WTC11 (cell line): ENCODE data around the gene RPS16. TPM values are rescaled to one million over a fixed set of nuclear protein-coding genes. Genes with fewer than 3 reads are reported as not detected.

Source experiments
- ATAC-seq: fragments of 200-7000 bp; cut with Tn5 transposase; 2 replicates; pipeline ENCODE4 v1.10.0; 2021; ENCODE audit warnings: mild to moderate bottlenecking, moderate library complexity
- CTCF ChIA-PET: fragments of 300-600 bp; sonication (Branson Sonifier 250); formaldehyde crosslinking; loops from one replicate; lab custom pipeline; 2021; ENCODE audit warnings: antibody characterized with exemption; lab: Charles Lee
- POLR2A ChIA-PET: fragments of 350-600 bp; sonication (Branson Sonifier 250); formaldehyde crosslinking; loops from one replicate; lab custom pipeline; 2021; ENCODE audit warnings: antibody characterized with exemption; lab: Charles Lee
- DNase-seq: peaks from one replicate; pipeline ENCODE4 v3.0.0; 2021; ENCODE audit warnings: low spot score
- H3K27ac Mint-ChIP-seq: 2 replicates; pipeline ENCODE4 v1.8.0; 2021; ENCODE audit warnings: mixed read lengths
- H3K27me3 Mint-ChIP-seq: 2 replicates; pipeline ENCODE4 v1.8.0; 2021; ENCODE audit warnings: low read depth, mild to moderate bottlenecking, moderate library complexity, mixed read lengths
- H3K36me3 Mint-ChIP-seq: 2 replicates; pipeline ENCODE4 v1.8.0; 2021; ENCODE audit warnings: mixed read lengths
- H3K4me1 Mint-ChIP-seq: 2 replicates; pipeline ENCODE4 v1.8.0; 2022; ENCODE audit warnings: mixed read lengths
- H3K4me3 Mint-ChIP-seq: 2 replicates; pipeline ENCODE4 v1.8.0; 2021; ENCODE audit warnings: mild to moderate bottlenecking, moderate library complexity, mixed read lengths
- H3K9me3 Mint-ChIP-seq: 2 replicates; pipeline ENCODE4 v1.8.0; 2021; ENCODE audit warnings: mixed read lengths
- FOXJ3 ChIP-seq: sonication (generic); formaldehyde crosslinking; IDR thresholded peaks from 2 replicates; pipeline ENCODE4 v1.9.0; 2021; ENCODE audit warnings: missing genetic modification reagents, mild to moderate bottlenecking, borderline replicate concordance
- GRHL2 ChIP-seq: fragments of 250-450 bp; sonication (Bioruptor Pico); IDR thresholded peaks from 2 replicates; pipeline ENCODE4 v1.8.0; 2022; ENCODE audit warnings: mild to moderate bottlenecking, moderate library complexity; ENCODE audit not compliant: insufficient replicate concordance, severe bottlenecking
- MYBL2 ChIP-seq: sonication (generic); formaldehyde crosslinking; IDR thresholded peaks from 2 replicates; pipeline ENCODE4 v1.8.1; 2023; ENCODE audit warnings: mild to moderate bottlenecking, moderate library complexity, missing genetic modification reagents
- SP1 ChIP-seq: sonication (generic); formaldehyde crosslinking; conservative IDR thresholded peaks from 2 replicates; pipeline ENCODE4 v1.8.1; 2022; ENCODE audit warnings: missing genetic modification reagents
- ZNF219 ChIP-seq: sonication (generic); formaldehyde crosslinking; IDR thresholded peaks from 2 replicates; pipeline ENCODE4 v1.8.0; 2023; ENCODE audit warnings: missing genetic modification reagents, mild to moderate bottlenecking, borderline replicate concordance
- ZNF423 ChIP-seq: fragments of 250-450 bp; sonication (Bioruptor Pico); IDR thresholded peaks from 2 replicates; pipeline ENCODE4 v2.1.2; 2022; ENCODE audit warnings: mild to moderate bottlenecking, moderate library complexity
- total RNA-seq: library from RNA; stranded (reverse); gene quantifications from 3 replicates; pipeline ENCODE4 v1.2.3, GENCODE V29; 2021
- TF ChIP-seq, protein P1 (sequence below): fragments of 250-450 bp; sonication (Bioruptor Pico); IDR thresholded peaks from 2 replicates; pipeline ENCODE4 v1.9.0; 2021; ENCODE audit warnings: mild to moderate bottlenecking, borderline replicate concordance
- TF ChIP-seq, protein P2 (sequence below): fragments of 250-450 bp; sonication (Bioruptor Pico); IDR thresholded peaks from 2 replicates; pipeline ENCODE4 v2.1.2; 2022; ENCODE audit warnings: mild to moderate bottlenecking, moderate library complexity
- TF ChIP-seq, protein P3 (sequence below): sonication (generic); formaldehyde crosslinking; IDR thresholded peaks from 2 replicates; pipeline ENCODE4 v1.8.0; 2023; ENCODE audit warnings: mild to moderate bottlenecking, missing genetic modification reagents
- TF ChIP-seq, protein P4 (sequence below): sonication (generic); formaldehyde crosslinking; IDR thresholded peaks from 2 replicates; pipeline ENCODE4 v1.8.1; 2023; ENCODE audit warnings: mild to moderate bottlenecking, missing genetic modification reagents
- TF ChIP-seq, protein P5 (sequence below): sonication (generic); formaldehyde crosslinking; IDR thresholded peaks from 2 replicates; pipeline ENCODE4 v1.8.0; 2022; ENCODE audit warnings: mild to moderate bottlenecking, missing genetic modification reagents
- TF ChIP-seq, protein P6 (sequence below): sonication (generic); formaldehyde crosslinking; IDR thresholded peaks from 2 replicates; pipeline ENCODE4 v1.8.1; 2023; ENCODE audit warnings: mild to moderate bottlenecking, moderate library complexity, missing genetic modification reagents
- TF ChIP-seq, protein P7 (sequence below): sonication (generic); formaldehyde crosslinking; IDR thresholded peaks from 2 replicates; pipeline ENCODE4 v1.8.1; 2023; ENCODE audit warnings: mild to moderate bottlenecking, missing genetic modification reagents, moderate library complexity
- TF ChIP-seq, protein P8 (sequence below): sonication (generic); formaldehyde crosslinking; conservative IDR thresholded peaks from 2 replicates; pipeline ENCODE4 v1.8.1; 2022; ENCODE audit warnings: mild to moderate bottlenecking, missing genetic modification reagents
- TF ChIP-seq, protein P9 (sequence below): sonication (generic); formaldehyde crosslinking; IDR thresholded peaks from 2 replicates; pipeline ENCODE4 v1.8.0; 2022; ENCODE audit warnings: mild to moderate bottlenecking, missing genetic modification reagents
- TF ChIP-seq, protein P10 (sequence below): sonication (generic); formaldehyde crosslinking; IDR thresholded peaks from 2 replicates; pipeline ENCODE4 v1.8.0; 2023; ENCODE audit warnings: missing genetic modification reagents
- TF ChIP-seq, protein P11 (sequence below): sonication (generic); formaldehyde crosslinking; IDR thresholded peaks from 2 replicates; pipeline ENCODE4 v1.8.1; 2022; ENCODE audit warnings: mild to moderate bottlenecking, moderate library complexity, missing genetic modification reagents

Gene RPS16
- total RNA-seq, 1 experiment from 2014 or later = 2,962 TPM

DNA sequence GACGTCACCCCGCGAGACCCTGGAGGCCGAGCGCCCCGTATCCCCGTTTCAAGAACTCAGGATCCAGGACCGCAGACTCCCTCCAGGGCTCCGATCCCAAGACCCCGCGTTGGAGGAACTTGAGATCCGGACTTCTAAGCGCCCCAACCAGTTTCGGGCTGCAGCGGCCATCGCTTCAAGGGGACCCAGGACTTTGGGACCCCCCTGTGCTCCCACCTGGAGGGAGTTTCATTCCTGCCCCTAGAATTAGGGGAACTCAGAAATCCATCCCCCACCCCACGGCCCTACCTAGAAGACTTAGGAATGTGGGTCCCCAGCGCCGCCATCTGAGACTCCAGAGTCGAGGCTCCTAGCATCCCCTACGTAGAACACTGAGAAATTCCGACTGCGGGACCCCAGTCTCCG lies 22.9 kb downstream of the RPS16 start (continued):
- TF ChIP-seq, protein P1, sequence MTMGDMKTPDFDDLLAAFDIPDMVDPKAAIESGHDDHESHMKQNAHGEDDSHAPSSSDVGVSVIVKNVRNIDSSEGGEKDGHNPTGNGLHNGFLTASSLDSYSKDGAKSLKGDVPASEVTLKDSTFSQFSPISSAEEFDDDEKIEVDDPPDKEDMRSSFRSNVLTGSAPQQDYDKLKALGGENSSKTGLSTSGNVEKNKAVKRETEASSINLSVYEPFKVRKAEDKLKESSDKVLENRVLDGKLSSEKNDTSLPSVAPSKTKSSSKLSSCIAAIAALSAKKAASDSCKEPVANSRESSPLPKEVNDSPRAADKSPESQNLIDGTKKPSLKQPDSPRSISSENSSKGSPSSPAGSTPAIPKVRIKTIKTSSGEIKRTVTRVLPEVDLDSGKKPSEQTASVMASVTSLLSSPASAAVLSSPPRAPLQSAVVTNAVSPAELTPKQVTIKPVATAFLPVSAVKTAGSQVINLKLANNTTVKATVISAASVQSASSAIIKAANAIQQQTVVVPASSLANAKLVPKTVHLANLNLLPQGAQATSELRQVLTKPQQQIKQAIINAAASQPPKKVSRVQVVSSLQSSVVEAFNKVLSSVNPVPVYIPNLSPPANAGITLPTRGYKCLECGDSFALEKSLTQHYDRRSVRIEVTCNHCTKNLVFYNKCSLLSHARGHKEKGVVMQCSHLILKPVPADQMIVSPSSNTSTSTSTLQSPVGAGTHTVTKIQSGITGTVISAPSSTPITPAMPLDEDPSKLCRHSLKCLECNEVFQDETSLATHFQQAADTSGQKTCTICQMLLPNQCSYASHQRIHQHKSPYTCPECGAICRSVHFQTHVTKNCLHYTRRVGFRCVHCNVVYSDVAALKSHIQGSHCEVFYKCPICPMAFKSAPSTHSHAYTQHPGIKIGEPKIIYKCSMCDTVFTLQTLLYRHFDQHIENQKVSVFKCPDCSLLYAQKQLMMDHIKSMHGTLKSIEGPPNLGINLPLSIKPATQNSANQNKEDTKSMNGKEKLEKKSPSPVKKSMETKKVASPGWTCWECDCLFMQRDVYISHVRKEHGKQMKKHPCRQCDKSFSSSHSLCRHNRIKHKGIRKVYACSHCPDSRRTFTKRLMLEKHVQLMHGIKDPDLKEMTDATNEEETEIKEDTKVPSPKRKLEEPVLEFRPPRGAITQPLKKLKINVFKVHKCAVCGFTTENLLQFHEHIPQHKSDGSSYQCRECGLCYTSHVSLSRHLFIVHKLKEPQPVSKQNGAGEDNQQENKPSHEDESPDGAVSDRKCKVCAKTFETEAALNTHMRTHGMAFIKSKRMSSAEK = no peak
- TF ChIP-seq ZNF219 (CRISPR knock-in tag) = no peak
- TF ChIP-seq, protein P2, sequence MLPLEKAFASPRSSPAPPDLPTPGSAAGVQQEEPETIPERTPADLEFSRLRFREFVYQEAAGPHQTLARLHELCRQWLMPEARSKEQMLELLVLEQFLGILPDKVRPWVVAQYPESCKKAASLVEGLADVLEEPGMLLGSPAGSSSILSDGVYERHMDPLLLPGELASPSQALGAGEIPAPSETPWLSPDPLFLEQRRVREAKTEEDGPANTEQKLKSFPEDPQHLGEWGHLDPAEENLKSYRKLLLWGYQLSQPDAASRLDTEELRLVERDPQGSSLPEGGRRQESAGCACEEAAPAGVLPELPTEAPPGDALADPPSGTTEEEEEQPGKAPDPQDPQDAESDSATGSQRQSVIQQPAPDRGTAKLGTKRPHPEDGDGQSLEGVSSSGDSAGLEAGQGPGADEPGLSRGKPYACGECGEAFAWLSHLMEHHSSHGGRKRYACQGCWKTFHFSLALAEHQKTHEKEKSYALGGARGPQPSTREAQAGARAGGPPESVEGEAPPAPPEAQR (CRISPR knock-in tag) = no peak
- TF ChIP-seq, protein P3, sequence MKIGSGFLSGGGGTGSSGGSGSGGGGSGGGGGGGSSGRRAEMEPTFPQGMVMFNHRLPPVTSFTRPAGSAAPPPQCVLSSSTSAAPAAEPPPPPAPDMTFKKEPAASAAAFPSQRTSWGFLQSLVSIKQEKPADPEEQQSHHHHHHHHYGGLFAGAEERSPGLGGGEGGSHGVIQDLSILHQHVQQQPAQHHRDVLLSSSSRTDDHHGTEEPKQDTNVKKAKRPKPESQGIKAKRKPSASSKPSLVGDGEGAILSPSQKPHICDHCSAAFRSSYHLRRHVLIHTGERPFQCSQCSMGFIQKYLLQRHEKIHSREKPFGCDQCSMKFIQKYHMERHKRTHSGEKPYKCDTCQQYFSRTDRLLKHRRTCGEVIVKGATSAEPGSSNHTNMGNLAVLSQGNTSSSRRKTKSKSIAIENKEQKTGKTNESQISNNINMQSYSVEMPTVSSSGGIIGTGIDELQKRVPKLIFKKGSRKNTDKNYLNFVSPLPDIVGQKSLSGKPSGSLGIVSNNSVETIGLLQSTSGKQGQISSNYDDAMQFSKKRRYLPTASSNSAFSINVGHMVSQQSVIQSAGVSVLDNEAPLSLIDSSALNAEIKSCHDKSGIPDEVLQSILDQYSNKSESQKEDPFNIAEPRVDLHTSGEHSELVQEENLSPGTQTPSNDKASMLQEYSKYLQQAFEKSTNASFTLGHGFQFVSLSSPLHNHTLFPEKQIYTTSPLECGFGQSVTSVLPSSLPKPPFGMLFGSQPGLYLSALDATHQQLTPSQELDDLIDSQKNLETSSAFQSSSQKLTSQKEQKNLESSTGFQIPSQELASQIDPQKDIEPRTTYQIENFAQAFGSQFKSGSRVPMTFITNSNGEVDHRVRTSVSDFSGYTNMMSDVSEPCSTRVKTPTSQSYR (CRISPR knock-in tag) = no peak

DNA sequence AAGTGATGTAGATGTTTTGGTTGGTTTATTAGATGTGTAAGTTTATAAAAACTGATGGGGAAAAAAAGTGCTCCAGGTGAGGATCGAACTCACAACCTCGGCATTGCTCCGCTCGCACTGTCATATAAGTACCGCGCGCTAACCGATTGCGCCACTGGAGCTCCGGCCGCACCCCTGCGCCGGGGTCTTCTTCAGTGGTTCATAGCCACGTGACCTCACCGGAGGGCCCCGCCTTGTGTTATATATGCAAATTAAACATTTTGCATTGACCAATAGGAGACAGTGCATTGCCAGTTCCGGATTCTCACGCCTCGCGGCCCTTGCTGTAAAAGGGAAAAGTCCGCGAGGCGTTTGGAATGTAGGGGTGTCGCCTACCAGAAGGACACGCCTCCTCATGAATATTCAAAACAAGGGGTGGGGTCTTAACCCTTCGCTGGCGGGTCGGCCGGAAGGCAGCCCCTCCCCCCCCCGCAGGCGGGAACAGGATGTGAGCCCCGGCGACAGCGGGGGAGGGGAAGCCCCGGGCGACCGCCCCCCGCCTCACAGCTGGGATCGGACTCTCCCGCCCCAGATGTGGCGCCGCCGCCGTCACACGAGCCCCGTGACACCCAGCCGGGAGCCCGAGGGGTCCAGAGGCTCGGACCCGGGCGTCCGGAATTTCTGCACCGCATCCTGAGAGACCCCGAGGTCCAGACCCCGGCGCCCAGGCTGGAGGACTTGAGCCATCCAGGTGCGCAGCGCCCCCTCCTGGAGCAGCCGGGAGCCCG lies 23.5 kb downstream of the RPS16 start, which contains the start of gene PLEKHG2:
Gene PLEKHG2 (plus strand): TSS at position 570 of the 767 bp plus-strand sequence. CDS start 1,418 bp downstream, outside the sequence.
- H3K36me3 Mint-ChIP-seq = peaks cover 9% of the 10 kb centered on the region
- DNase-seq (peak; percentile 98), ATAC-seq (peak; percentile 64)
- peak within 1 kb of the TSS; percentile 84 for H3K27ac Mint-ChIP-seq
- H3K4me1 Mint-ChIP-seq = peaks cover 47% of the 10 kb centered on the region
- no peaks in the 10 kb centered on the region for H3K27me3 Mint-ChIP-seq
- CTCF ChIA-PET = interaction anchor here (0.6 to 2.3 kb wide), 11 partner anchors 11 to 120 kb away, joined by 3 to 43 read pairs (median 4); partner anchors contain the start of genes EID2B, MED29, PAF1 and RPS16
- H3K4me3 Mint-ChIP-seq = peak within 1 kb of the TSS; percentile 99
- POLR2A ChIA-PET = interaction anchor here (0.5 to 2.3 kb wide), 6 partner anchors 9 to 80 kb away, joined by 5 to 11 read pairs (median 7); partner anchors contain the start of genes MED29, PAF1 and RPS16
- no peaks in the 10 kb centered on the region for H3K9me3 Mint-ChIP-seq
- TF ChIP-seq, protein P4, sequence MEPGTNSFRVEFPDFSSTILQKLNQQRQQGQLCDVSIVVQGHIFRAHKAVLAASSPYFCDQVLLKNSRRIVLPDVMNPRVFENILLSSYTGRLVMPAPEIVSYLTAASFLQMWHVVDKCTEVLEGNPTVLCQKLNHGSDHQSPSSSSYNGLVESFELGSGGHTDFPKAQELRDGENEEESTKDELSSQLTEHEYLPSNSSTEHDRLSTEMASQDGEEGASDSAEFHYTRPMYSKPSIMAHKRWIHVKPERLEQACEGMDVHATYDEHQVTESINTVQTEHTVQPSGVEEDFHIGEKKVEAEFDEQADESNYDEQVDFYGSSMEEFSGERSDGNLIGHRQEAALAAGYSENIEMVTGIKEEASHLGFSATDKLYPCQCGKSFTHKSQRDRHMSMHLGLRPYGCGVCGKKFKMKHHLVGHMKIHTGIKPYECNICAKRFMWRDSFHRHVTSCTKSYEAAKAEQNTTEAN (CRISPR knock-in tag) = no peak
- no peak for TF ChIP-seq FOXJ3
- TF ChIP-seq, protein P5, sequence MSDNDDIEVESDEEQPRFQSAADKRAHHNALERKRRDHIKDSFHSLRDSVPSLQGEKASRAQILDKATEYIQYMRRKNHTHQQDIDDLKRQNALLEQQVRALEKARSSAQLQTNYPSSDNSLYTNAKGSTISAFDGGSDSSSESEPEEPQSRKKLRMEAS (CRISPR knock-in tag) = no peak; the same call in 1 of the 2 replicates
- peak; percentile 32; the same call in 1 of the 2 replicates for TF ChIP-seq ZNF423
- TF ChIP-seq, protein P6, sequence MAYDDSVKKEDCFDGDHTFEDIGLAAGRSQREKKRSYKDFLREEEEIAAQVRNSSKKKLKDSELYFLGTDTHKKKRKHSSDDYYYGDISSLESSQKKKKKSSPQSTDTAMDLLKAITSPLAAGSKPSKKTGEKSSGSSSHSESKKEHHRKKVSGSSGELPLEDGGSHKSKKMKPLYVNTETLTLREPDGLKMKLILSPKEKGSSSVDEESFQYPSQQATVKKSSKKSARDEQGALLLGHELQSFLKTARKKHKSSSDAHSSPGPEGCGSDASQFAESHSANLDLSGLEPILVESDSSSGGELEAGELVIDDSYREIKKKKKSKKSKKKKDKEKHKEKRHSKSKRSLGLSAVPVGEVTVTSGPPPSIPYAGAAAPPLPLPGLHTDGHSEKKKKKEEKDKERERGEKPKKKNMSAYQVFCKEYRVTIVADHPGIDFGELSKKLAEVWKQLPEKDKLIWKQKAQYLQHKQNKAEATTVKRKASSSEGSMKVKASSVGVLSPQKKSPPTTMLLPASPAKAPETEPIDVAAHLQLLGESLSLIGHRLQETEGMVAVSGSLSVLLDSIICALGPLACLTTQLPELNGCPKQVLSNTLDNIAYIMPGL (CRISPR knock-in tag) = peak; percentile 82; the same call in 1 of the 2 replicates
- TF ChIP-seq GRHL2 = no peak
- TF ChIP-seq MYBL2 (CRISPR knock-in tag) = 0 out of 2 replicates have a peak, but pooled peaks have one; percentile 42
- TF ChIP-seq, protein P7, sequence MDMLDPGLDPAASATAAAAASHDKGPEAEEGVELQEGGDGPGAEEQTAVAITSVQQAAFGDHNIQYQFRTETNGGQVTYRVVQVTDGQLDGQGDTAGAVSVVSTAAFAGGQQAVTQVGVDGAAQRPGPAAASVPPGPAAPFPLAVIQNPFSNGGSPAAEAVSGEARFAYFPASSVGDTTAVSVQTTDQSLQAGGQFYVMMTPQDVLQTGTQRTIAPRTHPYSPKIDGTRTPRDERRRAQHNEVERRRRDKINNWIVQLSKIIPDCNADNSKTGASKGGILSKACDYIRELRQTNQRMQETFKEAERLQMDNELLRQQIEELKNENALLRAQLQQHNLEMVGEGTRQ (CRISPR knock-in tag) = peak; percentile 89
- TF ChIP-seq, protein P8, sequence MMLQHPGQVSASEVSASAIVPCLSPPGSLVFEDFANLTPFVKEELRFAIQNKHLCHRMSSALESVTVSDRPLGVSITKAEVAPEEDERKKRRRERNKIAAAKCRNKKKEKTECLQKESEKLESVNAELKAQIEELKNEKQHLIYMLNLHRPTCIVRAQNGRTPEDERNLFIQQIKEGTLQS (CRISPR knock-in tag) = no peak
- TF ChIP-seq, protein P9, sequence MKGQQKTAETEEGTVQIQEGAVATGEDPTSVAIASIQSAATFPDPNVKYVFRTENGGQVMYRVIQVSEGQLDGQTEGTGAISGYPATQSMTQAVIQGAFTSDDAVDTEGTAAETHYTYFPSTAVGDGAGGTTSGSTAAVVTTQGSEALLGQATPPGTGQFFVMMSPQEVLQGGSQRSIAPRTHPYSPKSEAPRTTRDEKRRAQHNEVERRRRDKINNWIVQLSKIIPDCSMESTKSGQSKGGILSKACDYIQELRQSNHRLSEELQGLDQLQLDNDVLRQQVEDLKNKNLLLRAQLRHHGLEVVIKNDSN (CRISPR knock-in tag) = peak; percentile 86
- TF ChIP-seq, protein P10, sequence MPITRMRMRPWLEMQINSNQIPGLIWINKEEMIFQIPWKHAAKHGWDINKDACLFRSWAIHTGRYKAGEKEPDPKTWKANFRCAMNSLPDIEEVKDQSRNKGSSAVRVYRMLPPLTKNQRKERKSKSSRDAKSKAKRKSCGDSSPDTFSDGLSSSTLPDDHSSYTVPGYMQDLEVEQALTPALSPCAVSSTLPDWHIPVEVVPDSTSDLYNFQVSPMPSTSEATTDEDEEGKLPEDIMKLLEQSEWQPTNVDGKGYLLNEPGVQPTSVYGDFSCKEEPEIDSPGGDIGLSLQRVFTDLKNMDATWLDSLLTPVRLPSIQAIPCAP (CRISPR knock-in tag) = no peak
- TF ChIP-seq, protein P11, sequence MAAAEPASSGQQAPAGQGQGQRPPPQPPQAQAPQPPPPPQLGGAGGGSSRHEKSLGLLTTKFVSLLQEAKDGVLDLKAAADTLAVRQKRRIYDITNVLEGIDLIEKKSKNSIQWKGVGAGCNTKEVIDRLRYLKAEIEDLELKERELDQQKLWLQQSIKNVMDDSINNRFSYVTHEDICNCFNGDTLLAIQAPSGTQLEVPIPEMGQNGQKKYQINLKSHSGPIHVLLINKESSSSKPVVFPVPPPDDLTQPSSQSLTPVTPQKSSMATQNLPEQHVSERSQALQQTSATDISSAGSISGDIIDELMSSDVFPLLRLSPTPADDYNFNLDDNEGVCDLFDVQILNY (CRISPR knock-in tag) = peak; percentile 82; the same call in 1 of the 2 replicates
- peak; percentile 78 for TF ChIP-seq SP1 (CRISPR knock-in tag)
